ENCODE measurements around the gene TTF1.

The TTF1 gene

GRCh38 chr9:132443951-132444607 is 37.4 kb upstream of the TTF1 start:
- Mint-ChIP-seq H3K4me1 (no peaks in the 10 kb centered on the region), H3K4me3 (no peak overlapping the region), H3K27ac (no peak overlapping the region), H3K9me3 (no peaks in the 10 kb centered on the region), H3K27me3 (ENCODE audit: low read depth) (peaks cover 52% of the 10 kb centered on the region), H3K36me3 (ENCODE audit: low read depth) (no peaks in the 10 kb centered on the region)
- no peak for TF ChIP-seq CTCF (IDR thresholded peaks at IDR 0.05; ENCODE audit: unreplicated experiment in 3 of 3)

DNA sequence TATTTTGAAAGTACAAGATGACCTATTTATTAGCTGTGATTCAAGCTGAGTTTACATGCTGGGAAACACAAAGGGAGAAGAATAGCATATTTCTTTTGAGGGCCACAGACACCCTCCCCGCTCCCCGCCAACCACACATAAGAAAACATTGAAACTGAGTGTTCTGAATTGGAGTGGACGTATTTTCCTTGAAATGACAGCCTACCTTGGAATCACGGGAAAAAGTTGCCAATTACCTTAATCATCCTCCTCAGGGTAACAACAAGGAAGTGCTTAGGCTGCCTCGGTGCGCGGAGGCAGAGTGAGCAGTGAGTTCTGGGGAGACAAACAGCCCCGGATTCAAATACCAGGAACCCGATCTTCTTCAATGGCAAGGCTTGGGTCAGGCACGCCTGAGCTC is 34.8 kb upstream of the TTF1 start:
- TF ChIP-seq CTCF (IDR thresholded peaks at IDR 0.05; ENCODE audit: unreplicated experiment in 3 of 3), result no peak
- Mint-ChIP-seq H3K27me3 (ENCODE audit: low read depth) (peaks cover 49% of the 10 kb centered on the region), H3K36me3 (ENCODE audit: low read depth) (no peaks in the 10 kb centered on the region)

DNA sequence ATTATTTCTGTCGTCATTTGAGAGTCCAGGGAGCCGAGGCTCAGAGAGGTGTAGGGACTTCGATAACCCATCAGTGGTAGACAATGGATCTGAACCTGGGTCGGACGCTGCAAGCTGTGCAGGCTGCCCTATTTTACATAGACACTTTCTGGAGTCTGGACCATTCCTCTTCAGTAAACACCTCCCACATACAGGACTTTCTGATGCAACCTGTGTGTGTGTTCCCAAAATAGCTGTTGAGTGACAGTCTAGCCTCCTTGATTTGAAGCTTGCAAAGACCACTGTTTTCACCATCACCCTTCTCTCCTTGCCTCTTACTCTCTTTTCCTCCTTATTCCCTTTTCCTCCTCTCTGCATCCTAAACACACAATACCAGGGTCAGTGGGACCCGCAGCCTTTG is 34.1 kb upstream of the TTF1 start:
- peaks cover 49% of the 10 kb centered on the region for H3K27me3 Mint-ChIP-seq (ENCODE audit: low read depth)
- no peak overlapping the region for H3K4me3 Mint-ChIP-seq

More for the DNA sequence above, 34.8 kb upstream of the TTF1 start:
- Mint-ChIP-seq H3K4me1 (no peaks in the 10 kb centered on the region), H3K4me3 (no peak overlapping the region), H3K9me3 (no peaks in the 10 kb centered on the region), H3K27ac (no peak overlapping the region)

GRCh38 chr9:132439153-132439552 is 32.5 kb upstream of the TTF1 start:
- H3K4me3 Mint-ChIP-seq, result no peak overlapping the region
- H3K27ac Mint-ChIP-seq, result no peak overlapping the region
- no peaks in the 10 kb centered on the region for H3K9me3 Mint-ChIP-seq
- H3K36me3 Mint-ChIP-seq (ENCODE audit: low read depth), result no peaks in the 10 kb centered on the region
- H3K27me3 Mint-ChIP-seq (ENCODE audit: low read depth), result peaks cover 56% of the 10 kb centered on the region
- TF ChIP-seq CTCF (IDR thresholded peaks at IDR 0.05; ENCODE audit: unreplicated experiment in 3 of 3), result no peak
- no peaks in the 10 kb centered on the region for H3K4me1 Mint-ChIP-seq

More for the DNA sequence above, 34.1 kb upstream of the TTF1 start:
- Mint-ChIP-seq H3K36me3 (ENCODE audit: low read depth) (no peaks in the 10 kb centered on the region), H3K4me1 (no peaks in the 10 kb centered on the region), H3K27ac (no peak overlapping the region), H3K9me3 (no peaks in the 10 kb centered on the region)
- TF ChIP-seq CTCF (IDR thresholded peaks at IDR 0.05; ENCODE audit: unreplicated experiment in 3 of 3), result no peak

- Mint-ChIP-seq H3K36me3 (ENCODE audit: low read depth) (no peaks in the 10 kb centered on the region), H3K9me3 (no peaks in the 10 kb centered on the region), H3K4me1 (no peaks in the 10 kb centered on the region), H3K27me3 (ENCODE audit: low read depth) (peaks cover 62% of the 10 kb centered on the region), H3K27ac (no peak overlapping the region), H3K4me3 (no peak overlapping the region)
- no peak for TF ChIP-seq CTCF (IDR thresholded peaks at IDR 0.05; ENCODE audit: unreplicated experiment in 3 of 3)
Measured at GRCh38 chr9:132434881-132435280, 28.2 kb upstream of the TTF1 start.

GRCh38 chr9:132430998-132431397 is 24.4 kb upstream of the TTF1 start:
- TF ChIP-seq CTCF (IDR thresholded peaks at IDR 0.05; ENCODE audit: unreplicated experiment in 3 of 3), result no peak
- Mint-ChIP-seq H3K27ac (no peak overlapping the region), H3K9me3 (no peaks in the 10 kb centered on the region), H3K27me3 (ENCODE audit: low read depth) (peaks cover 68% of the 10 kb centered on the region), H3K4me3 (no peak overlapping the region), H3K4me1 (no peaks in the 10 kb centered on the region), H3K36me3 (ENCODE audit: low read depth) (no peaks in the 10 kb centered on the region)

All from nephron (organoid).